Upper lobe of right lung (tissue), 1 donor: ENCODE data around the gene ZCCHC4. TPM values are rescaled to one million over a fixed set of nuclear protein-coding genes. Genes with fewer than 3 reads are reported as not detected.

Experiments
- ATAC-seq: fragments of 200-7000 bp; cut with Tn5 transposase; one replicate; pipeline ENCODE4 v1.9.1; 2020; ENCODE audit warnings: mild to moderate bottlenecking, moderate library complexity
- DNase-seq: peaks from one replicate; pipeline ENCODE4 v3.0.0-alpha.2; 2020
- H3K27ac ChIP-seq: fragments of 200-600 bp; one replicate; pipeline ENCODE4 v1.8.0; 2022
- H3K27me3 ChIP-seq: fragments of 200-600 bp; one replicate; pipeline ENCODE4 v1.8.0; 2022; ENCODE audit warnings: mild to moderate bottlenecking
- H3K36me3 ChIP-seq: fragments of 200-600 bp; one replicate; pipeline ENCODE4 v1.8.0; 2022
- H3K4me1 ChIP-seq: fragments of 200-600 bp; one replicate; pipeline ENCODE4 v1.8.0; 2022
- H3K4me3 ChIP-seq: fragments of 200-600 bp; one replicate; pipeline ENCODE4 v1.8.0; 2022; ENCODE audit warnings: mild to moderate bottlenecking
- H3K9me3 ChIP-seq: fragments of 200-600 bp; one replicate; pipeline ENCODE4 v1.8.0; 2022
- CTCF ChIP-seq: fragments of 200-600 bp; IDR thresholded peaks from one replicate; pipeline ENCODE4 v1.8.0; 2022; ENCODE audit warnings: antibody characterized with exemption
- intact Hi-C: fragments of 100-400 bp; cut with DNase I; formaldehyde crosslinking; loops from one replicate; pipeline ENCODE4 v1.11.0; 2022
- total RNA-seq: library from RNA; stranded (reverse); fragmentation: NEBNext Ultra II Directional; extraction: Animal tissue kit (Norgen Biotek cat#: 25700); gene quantifications from one replicate; pipeline ENCODE4 v1.2.1, GENCODE V29; 2021
- donor health status: DM: no; HTN: yes; CAD: no; lungs with severe emphysema.

ZCCHC4 gene
- total RNA-seq, 1 donor from 2014 or later: 10.2 TPM

- DNase-seq (no peak), ATAC-seq (no peak)
- no peak overlapping the region for H3K27ac ChIP-seq
- H3K36me3 ChIP-seq: no peaks in the 10 kb centered on the region
- no peak overlapping the region for H3K4me3 ChIP-seq
- H3K9me3 ChIP-seq: peaks cover 5% of the 10 kb centered on the region
- TF ChIP-seq CTCF: no peak
- intact Hi-C loops: no loop called here
- H3K4me1 ChIP-seq: no peaks in the 10 kb centered on the region
- no peaks in the 10 kb centered on the region for H3K27me3 ChIP-seq
Measured at GRCh38 chr4:25290490-25291067, 22.0 kb upstream of the ZCCHC4 start.

- no peaks in the 10 kb centered on the region for H3K4me1 ChIP-seq
- DNase-seq: no peak
- TF ChIP-seq CTCF: no peak
- intact Hi-C loops: no loop called here
- H3K27ac ChIP-seq: no peak overlapping the region
- H3K27me3 ChIP-seq: no peaks in the 10 kb centered on the region
- no peak for ATAC-seq
- H3K36me3 ChIP-seq: no peaks in the 10 kb centered on the region
- no peak overlapping the region for H3K4me3 ChIP-seq
- peaks cover 5% of the 10 kb centered on the region for H3K9me3 ChIP-seq
Measured at GRCh38 chr4:25291158-25291733, 21.3 kb upstream of the ZCCHC4 start.

GRCh38 chr4:25297528-25298242 is 14.9 kb upstream of the ZCCHC4 start:
- intact Hi-C loops: no loop called here
- DNase-seq (no peak), ATAC-seq (no peak)
- Histone ChIP-seq H3K4me3 (no peak overlapping the region), H3K9me3 (no peaks in the 10 kb centered on the region), H3K27ac (peak overlapping the region; percentile 45), H3K27me3 (no peaks in the 10 kb centered on the region), H3K4me1 (no peaks in the 10 kb centered on the region), H3K36me3 (no peaks in the 10 kb centered on the region)
- no peak for TF ChIP-seq CTCF

GRCh38 chr4:25299476-25300203 is 12.9 kb upstream of the ZCCHC4 start:
- Histone ChIP-seq H3K36me3 (no peaks in the 10 kb centered on the region), H3K4me3 (peak overlapping the region; percentile 19), H3K4me1 (no peaks in the 10 kb centered on the region), H3K27me3 (no peaks in the 10 kb centered on the region), H3K27ac (peak overlapping the region; percentile 73), H3K9me3 (no peaks in the 10 kb centered on the region)
- no peak for TF ChIP-seq CTCF
- DNase-seq (no peak), ATAC-seq (peak; percentile 95)
- intact Hi-C loops: no loop called here

GRCh38 chr4:25301471-25301870 is 11.1 kb upstream of the ZCCHC4 start:
- no peak for TF ChIP-seq CTCF
- Histone ChIP-seq H3K27ac (peak overlapping the region; percentile 11), H3K9me3 (no peaks in the 10 kb centered on the region), H3K4me1 (no peaks in the 10 kb centered on the region), H3K36me3 (no peaks in the 10 kb centered on the region), H3K4me3 (no peak overlapping the region), H3K27me3 (no peaks in the 10 kb centered on the region)
- intact Hi-C loops: no loop called here
- DNase-seq: no peak
- ATAC-seq: peak; percentile 66
